ENCODE results near the gene MRPL36.

MRPL36 gene

DNA sequence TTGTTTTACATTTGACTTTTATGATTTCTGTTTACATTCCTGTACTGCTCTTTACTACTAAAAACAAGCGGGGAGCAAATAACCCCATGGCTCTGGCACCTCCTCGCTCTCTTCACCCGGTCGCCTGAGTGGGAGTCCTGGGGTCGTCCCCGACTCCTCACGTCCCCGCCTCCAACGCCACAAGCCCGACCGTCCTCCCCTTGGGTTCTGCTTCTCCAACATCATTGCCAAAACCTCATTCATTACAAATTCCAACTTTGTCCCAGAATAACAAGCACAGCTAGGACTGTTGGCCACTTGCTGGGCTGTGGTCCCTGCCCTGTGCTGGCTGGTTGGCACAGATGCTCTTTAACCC lies 35.1 kb downstream of the MRPL36 start:
- DNase-seq (ENCODE audit: low read depth) = no peak

DNA sequence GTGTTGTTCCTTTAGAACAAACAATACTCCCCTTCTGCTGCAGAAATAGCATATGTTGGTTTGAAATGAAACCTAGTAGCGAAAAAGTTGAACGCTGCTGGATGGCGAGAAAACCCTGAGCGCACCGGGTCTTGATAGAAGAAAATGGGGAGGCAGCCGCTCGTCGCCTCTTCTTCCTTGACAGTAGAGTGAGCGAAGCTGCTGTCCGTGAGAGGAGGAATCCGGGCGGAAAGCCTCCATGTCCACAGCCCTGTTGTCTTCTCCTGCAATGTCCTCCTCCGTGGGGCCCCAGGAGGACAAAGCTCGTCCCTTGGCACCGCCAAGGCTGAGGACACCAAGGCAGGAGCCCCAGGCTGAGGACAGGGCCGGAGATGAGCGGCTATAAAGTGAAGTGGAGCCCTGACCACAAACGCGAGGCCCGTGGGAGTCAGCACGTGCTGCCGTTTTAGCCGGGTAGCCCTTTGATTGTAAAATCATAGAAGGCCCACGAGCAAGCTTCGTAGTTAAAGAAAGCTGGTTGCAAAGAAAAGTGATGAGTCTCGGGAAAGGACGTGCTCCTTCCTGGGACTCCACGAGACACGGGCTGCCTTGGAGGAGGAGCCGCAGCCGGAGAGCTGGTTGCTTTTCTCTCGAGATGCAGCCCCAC lies 35.6 kb downstream of the MRPL36 start:
- no peak for DNase-seq (ENCODE audit: low read depth)

DNA sequence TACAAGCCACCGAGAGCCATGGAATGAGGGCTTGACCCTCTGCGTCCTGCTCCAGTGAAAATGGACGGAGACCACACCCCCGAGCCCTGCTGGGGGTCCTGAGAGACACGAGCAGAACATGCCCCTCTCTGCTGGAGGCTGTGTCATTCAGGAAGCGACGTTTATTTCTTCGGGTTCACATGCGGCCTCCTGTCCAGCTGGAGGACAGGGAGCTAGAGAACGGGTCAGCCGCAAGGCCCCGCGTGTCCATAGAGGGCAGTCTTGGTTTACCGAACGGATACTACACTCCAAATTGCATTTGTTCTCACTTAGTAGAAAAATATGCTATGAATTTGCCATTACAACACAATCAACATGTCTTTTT lies 36.1 kb downstream of the MRPL36 start:
- peak; percentile 11 for DNase-seq (ENCODE audit: low read depth)

DNA sequence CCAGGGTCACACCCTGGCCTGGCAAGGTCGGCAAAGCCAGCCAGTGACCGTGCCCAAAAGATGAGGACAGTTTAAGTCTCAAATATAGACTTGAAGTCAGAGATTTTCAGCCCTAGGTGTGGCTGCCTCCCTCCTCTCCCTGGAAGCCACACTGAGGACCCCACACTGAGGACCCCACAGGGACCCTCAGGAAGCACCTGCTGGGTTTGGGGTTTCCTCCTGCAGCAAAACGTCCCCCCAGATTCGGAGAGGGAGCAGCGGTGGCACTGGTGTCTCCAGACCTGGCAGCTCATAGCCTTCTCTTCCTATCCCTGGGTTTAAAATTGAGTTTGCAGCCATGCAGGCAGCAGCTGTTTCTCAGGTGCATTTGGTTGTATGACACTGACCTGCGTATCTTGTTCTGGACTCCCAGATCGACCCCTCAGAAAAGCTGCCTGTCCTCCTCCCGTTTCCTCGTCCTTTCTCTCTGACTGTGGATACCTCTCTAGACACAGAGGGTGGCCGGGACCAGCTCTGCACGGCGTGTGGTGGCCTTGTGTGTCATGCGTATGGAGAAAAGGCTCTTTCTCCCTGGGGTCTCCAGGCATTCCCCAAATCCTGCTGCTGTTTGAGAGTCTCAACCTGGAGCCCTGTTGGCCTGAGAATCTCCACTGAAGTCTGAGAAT lies 36.6 kb downstream of the MRPL36 start:
- no peak for DNase-seq (ENCODE audit: low read depth)

DNA sequence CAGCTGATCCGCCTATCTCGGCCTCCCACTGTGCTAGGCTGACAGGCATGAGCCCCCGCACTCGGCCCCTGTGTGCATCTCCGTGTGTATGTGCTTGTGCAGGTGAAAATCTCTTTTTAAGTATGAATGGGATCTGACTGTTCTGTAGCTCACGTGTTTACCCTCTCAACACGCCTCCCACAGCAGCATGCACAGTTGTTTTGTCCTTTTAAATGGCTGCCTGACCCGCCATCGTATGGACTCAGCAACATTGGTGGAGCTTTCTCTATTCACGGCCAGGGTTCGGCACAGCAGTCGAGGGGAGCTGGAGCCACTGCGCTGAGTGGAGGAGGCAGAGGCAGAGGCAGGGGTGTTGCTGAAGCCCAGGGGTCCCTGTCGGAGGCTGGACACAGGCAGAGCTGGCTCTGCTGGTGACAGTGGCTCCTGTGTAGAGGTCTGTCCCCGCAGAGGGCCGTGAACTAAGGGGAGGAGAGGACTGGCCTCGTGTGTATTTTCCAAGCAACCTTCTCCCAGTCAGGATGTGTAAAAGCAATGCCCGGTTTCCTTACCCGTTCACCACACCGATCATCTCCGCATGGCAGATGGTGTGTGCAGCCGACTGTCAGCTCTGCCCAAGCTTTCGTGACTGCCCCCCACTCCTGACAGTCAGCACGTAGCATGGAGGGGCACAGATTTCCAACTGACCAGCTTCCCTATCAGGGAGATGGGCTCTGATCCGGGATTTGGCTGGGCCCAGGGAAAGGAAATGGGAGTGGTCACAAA lies 37.3 kb downstream of the MRPL36 start:
- DNase-seq (ENCODE audit: low read depth) = no peak

DNA sequence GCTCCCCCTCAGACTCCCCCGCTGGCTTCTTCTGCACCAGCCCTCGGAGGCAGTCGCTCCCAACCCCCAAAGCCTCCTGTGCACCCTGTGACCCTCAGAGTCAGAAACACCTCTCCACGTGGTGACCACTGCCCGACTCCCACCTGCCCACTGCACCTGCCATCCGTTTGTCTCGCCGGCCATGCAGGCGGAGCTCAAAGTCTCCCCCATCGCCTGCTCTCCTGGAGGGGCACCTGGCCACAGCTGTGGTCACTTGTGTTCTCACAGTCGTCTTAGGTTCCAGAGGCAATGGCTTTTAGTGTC lies 38.2 kb downstream of the MRPL36 start:
- no peak for DNase-seq (ENCODE audit: low read depth)

DNA sequence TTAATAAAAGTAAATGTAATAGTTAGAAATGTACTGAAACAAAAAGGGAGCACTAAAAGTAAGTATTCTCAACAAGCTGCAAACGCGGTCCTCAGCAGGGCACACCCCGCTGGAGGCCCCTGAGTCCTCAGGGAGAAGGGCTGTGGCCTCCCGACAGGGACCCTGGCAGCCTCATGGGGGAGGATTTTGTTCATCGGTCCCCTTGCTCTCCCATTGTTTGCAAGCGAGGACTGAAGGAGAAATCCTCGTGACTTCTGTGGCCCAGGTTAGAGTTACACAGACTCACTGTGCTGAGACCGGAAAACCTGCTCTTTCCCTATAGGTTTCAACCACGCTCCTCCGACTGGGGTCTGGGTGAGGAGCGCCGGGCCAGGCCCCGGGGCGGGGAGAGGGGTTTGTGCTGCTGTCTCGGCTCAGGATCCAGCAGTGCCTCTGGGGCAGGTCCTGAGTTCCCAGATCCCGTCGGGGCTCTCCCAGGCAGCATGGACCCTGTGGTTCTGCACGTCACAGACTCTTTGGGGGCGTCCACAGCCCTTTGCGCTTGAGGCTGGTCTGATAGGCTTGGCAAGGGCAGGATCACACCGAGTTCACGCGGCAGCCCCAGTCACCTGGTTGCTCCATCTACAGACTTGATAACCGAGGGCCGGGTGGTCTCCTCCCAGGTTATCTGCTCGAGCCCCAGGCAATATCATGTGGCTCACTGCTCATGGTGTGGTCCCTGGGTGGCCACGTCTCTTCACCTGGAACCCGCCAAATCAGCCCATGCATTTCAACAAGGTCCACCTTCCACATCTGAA lies 38.8 kb downstream of the MRPL36 start:
- DNase-seq (ENCODE audit: low read depth) = no peak

DNA sequence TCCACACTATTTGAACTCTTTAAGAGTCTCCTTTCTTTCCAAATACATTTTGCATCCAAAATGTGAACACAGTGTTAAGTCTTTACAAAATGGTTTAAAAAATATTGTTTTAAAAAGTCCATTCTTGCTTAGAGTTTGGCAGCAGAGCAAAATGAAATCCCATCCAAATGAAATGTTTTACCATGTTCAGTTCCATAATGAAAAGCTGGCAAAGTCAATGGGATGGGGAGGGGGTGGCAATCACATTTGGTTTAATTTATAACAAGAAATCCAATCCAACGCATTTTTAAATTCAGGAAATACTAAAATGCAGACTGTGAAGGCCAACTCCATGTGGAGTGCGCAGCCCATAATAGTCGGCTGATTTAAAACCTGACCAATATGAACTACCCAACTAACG lies 39.4 kb downstream of the MRPL36 start:
- DNase-seq (ENCODE audit: low read depth) = no peak

DNA sequence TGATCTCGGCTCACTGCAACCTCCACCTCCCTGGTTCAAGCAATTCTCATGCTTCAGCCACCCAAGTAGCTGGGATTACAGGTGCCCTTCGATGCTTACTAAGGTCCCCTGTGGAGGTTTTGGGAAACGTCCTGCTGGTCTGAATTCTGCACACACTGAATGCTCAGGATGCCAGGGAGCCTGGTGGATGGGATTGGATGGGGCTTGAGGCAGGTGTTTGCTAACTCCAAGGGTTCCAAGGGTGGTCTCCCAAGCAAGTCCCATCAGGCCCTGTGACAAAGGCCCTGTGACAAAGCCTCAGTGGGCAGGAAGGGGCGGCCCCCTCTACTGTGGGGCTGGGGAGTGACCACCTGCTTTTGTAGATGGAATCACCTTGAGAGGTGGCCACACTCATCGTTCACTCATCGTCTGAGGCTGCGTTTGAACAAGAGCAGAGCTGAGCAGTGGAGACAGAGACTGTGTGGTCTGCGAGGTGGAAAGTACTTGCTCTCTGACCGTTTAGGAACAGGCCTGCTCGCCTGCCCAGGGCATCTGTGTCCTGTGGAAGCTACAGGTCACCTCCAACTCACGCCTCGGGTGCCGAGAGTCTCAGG lies 40.2 kb downstream of the MRPL36 start:
- no peak for DNase-seq (ENCODE audit: low read depth)

DNA sequence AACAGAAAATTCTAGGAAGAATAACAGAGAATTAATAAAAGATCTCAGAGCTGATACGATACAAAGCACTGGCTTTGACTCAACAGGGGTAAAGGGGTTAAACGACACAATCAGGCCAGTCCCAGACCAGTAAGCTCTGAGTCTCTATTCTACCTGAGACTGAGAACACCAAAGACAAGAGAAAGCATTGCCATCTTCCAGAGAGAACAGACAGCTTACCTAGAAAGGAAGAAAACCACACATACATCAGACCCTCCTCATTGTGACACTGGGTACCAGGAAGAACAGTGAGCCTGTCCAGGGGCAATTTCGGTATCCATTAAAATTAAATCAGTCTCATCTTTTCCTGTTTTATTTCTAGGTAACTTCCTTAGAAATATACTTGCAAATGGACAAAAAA lies 41.1 kb downstream of the MRPL36 start:
- no peak for DNase-seq (ENCODE audit: low read depth)

DNA sequence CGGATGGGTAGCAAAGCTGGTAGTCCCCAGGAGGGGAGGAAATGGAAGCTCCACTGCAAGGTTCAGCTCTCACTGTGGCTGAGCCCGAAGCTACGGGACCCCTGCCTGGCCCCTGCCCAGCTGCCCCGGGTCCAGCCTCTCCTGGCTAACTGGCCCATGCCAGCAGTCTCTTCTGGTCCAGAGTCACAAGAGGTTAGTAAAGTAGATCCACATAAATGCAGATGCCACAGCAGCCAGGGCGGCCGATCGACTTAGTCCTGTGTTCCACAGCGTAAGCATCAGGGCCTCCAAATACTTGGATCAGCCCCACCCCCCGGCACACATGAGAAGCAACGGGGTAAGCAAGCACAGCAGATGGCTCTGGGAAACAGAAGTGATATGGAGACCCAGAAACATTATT lies 42.1 kb downstream of the MRPL36 start:
- DNase-seq (ENCODE audit: low read depth) = no peak

DNA sequence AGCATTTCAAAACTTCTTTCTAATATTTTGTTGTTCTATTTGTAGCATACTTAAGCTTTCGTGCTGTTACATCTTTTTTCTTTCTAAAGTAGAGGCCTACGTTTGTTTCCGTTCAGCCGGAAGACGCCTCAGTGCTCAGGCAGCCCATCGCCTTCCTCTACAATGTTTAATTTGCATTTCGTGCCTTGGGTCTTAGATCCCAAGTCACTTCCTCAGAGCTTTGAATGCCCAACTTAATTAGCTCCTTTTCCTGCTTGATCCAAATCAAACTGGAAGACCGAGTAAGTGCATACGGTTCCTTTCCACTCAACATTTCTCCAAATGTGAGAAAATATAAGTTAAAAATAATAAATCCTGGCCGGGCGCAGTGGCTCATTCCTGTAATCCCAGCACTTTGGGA lies 43.2 kb downstream of the MRPL36 start:
- no peak for DNase-seq (ENCODE audit: low read depth)

DNA sequence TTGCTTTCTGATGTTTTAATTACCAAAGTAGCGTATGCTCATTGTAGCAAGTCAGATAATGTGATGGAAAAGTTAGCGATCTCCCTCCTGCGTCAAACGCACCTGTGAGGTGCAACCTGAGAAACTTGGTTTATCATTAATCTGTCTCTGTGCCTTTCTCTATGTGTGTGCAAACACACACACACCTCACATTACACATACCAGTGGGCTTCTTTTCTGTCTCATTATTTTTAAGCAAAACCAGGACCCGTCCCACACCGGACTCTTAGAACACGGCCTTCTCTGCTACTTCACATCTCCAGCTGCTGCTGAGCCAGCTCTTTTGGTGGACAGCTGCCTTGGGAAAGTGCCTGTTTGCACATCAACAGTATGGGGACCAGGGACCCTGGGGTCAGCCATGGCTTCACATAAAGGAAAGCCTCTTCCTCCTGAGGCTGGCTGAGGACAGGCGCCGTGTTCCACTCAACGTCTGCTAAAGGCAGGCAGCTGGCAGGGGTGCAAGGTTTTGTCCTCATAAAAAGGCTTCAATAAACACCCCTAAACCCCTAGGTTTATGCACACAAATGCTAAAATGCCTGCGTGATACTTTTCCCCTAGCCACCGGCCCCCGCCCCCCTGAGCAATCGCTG lies 44.2 kb downstream of the MRPL36 start:
- no peak for DNase-seq (ENCODE audit: low read depth)

DNA sequence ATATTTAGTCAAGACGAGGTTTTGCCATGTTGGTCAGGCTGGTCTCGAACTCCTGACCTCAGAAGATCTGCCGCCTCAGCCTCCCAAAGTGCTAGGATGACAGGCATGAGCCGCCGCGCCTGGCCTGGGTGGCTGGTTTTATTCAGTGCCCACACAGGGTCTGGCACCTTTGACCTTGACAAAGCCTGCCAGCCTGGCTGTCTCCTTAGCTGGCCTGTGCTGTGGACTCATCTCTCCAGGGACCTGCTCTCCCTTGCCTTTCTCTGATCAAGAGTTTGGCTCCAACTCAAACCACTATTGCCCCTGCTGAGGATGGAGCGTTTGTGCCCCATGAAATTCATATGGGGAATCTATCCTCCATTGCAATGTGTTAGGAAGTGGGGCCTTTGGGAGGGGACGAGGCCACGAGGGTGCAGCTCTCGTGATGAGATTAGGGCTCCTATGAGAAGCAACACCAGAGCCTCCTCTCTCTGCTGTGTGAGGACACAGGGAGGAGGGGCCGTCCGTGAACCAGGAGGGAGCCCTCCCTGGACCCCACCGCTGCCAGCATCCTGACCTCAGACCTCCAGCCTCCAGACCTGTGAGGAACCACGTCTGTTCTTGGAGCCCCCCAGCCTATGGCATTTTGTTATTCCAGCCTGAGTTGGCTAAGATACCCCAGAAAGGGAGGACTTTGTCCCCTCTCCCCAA lies 45.0 kb downstream of the MRPL36 start:
- no peak for DNase-seq (ENCODE audit: low read depth)

DNA sequence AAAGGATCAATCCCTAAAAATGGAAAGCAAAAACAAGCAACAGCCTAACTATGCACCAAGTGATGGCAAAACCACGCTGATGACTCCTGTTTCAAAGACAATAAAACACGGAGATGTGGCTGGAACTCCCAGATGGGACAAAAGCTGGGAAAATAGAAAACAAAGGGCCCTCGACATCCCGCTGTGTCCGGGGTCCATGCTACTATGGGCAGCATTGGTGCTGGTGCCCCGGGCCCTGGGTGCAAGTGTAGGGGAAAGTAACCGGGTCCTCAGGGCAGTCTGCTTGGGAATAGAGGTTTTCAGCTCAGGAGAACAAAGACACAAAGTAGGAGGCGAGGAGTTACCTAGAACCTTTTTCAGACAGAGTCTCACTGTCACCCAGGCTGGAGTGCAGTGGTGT lies 46.1 kb downstream of the MRPL36 start:
- no peak for DNase-seq (ENCODE audit: low read depth)

DNA sequence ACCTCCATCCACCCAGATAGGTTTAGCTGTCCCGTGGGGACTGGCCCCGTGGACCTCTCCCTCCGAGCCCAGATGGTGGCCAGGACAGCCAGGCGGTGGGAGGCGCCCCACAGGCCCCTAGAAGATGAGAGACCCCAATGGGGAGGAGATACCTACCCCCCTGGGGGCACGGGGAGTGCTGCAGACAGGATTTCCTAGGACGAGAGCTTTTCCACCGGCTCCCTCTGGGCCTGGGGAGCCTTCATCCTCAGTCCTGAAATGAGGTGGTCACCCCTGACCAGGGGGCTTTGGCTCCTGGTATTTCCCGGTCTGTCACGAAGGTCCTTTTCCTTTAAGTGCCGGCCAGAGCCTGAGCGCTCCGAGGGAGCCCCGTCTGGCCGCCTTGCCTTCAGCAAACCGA lies 46.8 kb downstream of the MRPL36 start:
- DNase-seq (ENCODE audit: low read depth) = no peak

DNA sequence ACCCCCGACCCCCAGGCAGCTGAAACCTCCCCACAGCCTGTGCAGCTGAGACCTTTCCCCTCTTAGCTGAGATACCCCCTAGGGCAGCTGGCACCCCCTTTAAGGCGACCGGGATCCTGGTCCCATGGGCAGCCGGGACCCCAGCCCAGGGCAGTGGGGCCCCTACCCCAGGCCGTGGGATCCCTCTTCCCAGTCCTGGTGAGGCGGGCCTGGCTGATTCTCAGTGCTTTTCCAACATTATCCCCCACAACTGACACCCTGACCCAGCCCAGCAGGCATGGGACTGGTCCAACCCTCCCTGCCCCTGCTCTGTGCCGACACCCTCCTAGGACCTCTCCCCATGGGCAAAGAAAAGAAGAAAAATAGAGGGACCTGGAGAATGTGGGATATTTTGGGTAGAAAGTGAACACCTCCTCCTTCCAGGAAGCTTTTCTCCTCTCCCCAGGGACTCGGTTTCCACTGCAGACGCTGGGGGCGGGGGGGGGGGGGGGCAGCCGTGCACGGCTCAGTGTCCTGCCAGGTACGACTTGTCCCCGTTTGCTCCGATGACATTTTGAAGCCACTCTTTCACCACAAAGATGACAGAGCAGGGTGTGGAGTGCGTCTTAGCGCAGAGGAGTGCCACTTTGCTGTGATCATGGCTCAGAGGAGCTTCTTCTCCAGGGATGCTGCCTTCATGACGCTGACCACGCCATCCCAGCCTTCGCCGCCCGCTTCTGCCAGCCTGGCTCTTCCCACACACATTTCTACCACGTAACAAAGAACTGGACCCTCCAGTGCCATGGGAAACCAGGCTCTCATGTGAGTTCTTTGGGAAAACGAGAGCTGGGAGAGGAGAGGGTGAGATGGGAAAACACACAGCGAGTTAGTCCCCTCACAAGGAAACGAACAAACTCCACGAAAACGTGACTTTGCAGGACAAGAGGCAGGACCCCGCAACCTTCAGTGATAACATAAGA lies 47.5 kb downstream of the MRPL36 start:
- DNase-seq (ENCODE audit: low read depth) = no peak

DNA sequence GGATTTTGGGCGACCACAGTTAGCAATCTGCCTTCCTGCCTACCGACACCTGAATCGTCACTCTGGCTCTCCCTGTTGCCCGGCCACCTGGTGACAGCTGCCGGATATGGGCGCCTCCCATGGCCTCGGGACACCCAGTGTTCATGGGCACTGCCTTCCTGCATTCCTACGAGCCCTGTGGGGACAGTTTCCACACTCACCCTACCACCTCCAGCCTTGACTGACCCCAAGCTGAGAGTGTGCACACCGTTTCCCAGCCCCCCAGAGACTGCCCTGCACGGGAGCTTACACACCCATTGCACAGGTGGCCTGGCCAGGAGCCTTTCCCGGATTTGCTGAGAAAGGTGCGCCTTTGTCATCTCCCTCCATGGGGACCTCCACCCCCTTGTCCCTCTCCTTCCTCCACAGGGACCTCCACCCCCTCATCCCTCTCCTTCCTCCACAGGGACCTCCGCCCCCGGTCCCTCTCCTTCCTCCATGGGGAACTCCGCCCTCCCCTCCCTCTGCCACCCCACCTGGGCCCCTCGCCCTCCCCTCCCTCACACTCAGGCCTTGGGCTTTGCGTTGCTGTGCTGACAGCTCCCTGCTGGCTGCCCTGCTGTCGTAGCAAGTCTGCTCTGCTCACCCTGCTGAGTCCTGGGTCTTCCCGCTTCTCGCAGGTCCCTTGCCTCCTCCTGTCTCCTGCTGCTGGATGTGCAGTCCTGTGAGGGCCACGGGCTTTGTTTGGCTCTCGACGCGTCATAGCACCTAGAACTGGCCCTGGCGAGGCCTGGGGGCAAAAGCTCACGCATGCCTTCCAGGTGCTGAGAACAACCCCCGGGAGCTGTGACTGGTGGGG lies 48.4 kb downstream of the MRPL36 start:
- no peak for DNase-seq (ENCODE audit: low read depth)

DNA sequence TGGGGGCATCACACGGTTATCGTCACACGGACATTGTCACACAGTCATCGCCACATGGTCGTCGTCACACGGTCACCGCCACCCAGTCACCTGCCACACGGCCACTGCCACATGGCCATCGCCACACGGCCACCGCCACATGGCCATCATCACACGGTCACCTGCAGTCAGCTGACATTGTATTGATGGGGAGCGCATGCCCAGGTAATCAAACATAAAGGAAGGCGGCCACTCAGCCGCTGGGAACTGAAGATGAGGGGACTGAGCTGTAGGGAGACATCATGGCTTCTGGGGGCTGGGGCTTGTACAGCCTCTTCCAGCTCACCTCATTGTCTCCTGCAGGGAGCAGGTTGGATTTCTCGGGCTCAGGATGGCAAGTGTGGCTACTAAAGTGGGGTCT lies 49.2 kb downstream of the MRPL36 start:
- DNase-seq (ENCODE audit: low read depth) = no peak

Measured in HS-5 (cell line).